HCEC 1CT (cell line): ENCODE data around the gene FAM43B.

ENCODE experiments used
- DNase-seq: peaks from one replicate; pipeline ENCODE4 v3.0.0-alpha.2; 2017

FAM43B gene

GRCh38 chr1:20552728-20553445 is 514 bp downstream of the FAM43B start:
- DNase-seq: no peak

- no peak for DNase-seq
Observed at GRCh38 chr1:20555025-20555757, 2.8 kb downstream of the FAM43B start.

- no peak for DNase-seq
Observed at GRCh38 chr1:20555758-20556120, 3.4 kb downstream of the FAM43B start.

- DNase-seq: no peak
Observed at GRCh38 chr1:20558191-20558590, 5.8 kb downstream of the FAM43B start.

GRCh38 chr1:20560966-20561365 is 8.6 kb downstream of the FAM43B start:
- no peak for DNase-seq

- DNase-seq: no peak
Observed at GRCh38 chr1:20565234-20565633, 12.9 kb downstream of the FAM43B start.

- no peak for DNase-seq
Observed at GRCh38 chr1:20569523-20570098, 17.2 kb downstream of the FAM43B start.

- no peak for DNase-seq
Observed at GRCh38 chr1:20571427-20571826, 19.1 kb downstream of the FAM43B start.

GRCh38 chr1:20573987-20574386 is 21.6 kb downstream of the FAM43B start:
- DNase-seq: no peak

GRCh38 chr1:20574686-20575540 is 22.5 kb downstream of the FAM43B start:
- DNase-seq: peak; percentile 69

- DNase-seq: no peak
Observed at GRCh38 chr1:20575541-20576336, 23.4 kb downstream of the FAM43B start.

- DNase-seq: peak; percentile 48
Observed at GRCh38 chr1:20578062-20578461, 25.7 kb downstream of the FAM43B start.

GRCh38 chr1:20578721-20579395 is 26.5 kb downstream of the FAM43B start:
- peak; percentile 56 for DNase-seq

GRCh38 chr1:20584890-20585289 is 32.5 kb downstream of the FAM43B start:
- no peak for DNase-seq

- no peak for DNase-seq
Observed at GRCh38 chr1:20586953-20587660, 34.7 kb downstream of the FAM43B start.

- peak; percentile 51 for DNase-seq
Observed at GRCh38 chr1:20587661-20588053, 35.3 kb downstream of the FAM43B start.

GRCh38 chr1:20588634-20589225 is 36.4 kb downstream of the FAM43B start, which contains the start of gene CDA:
TSS of gene CDA (plus strand) at chr1:20589097. CDS start at chr1:20589130, 33 bp downstream.
- DNase-seq: no peak

GRCh38 chr1:20589331-20590278 is 37.2 kb downstream of the FAM43B start:
- peak; percentile 66 for DNase-seq

- DNase-seq: peak; percentile 76
Observed at GRCh38 chr1:20590306-20590777, 38.0 kb downstream of the FAM43B start.
